ENCODE measurements around the gene ZAP70. TPM values are rescaled to one million over a fixed set of nuclear protein-coding genes. Genes with fewer than 3 reads are reported as not detected.

Gene ZAP70
- total RNA-seq, 1 donor from 2014 or later = 3.7 TPM

- peak; percentile 71 for DNase-seq
These were observed 4.2 kb downstream of the ZAP70 start for GRCh38 chr2:97717613-97717995.

- no peak for DNase-seq
These were observed 4.9 kb downstream of the ZAP70 start for GRCh38 chr2:97718051-97718882.

- no peak for DNase-seq
These were observed 5.6 kb downstream of the ZAP70 start for GRCh38 chr2:97718942-97719341.

GRCh38 chr2:97719362-97720155 is 6.2 kb downstream of the ZAP70 start:
- no peak for DNase-seq

- DNase-seq = no peak
These were observed 7.4 kb downstream of the ZAP70 start for GRCh38 chr2:97720746-97721145.

- DNase-seq = no peak
These were observed 8.9 kb downstream of the ZAP70 start for GRCh38 chr2:97722227-97722626.

GRCh38 chr2:97723156-97724072 is 10.0 kb downstream of the ZAP70 start:
- no peak for DNase-seq

- DNase-seq = no peak
These were observed 10.7 kb downstream of the ZAP70 start for GRCh38 chr2:97724073-97724410.

- no peak for DNase-seq
These were observed 11.1 kb downstream of the ZAP70 start for GRCh38 chr2:97724501-97724900.

- DNase-seq = no peak
These were observed 11.7 kb downstream of the ZAP70 start for GRCh38 chr2:97724946-97725688.

GRCh38 chr2:97726261-97727064 is 13.1 kb downstream of the ZAP70 start:
- peak; percentile 90 for DNase-seq

- no peak for DNase-seq
These were observed 13.9 kb downstream of the ZAP70 start for GRCh38 chr2:97727296-97727695.

- peak; percentile 97 for DNase-seq
These were observed 14.8 kb downstream of the ZAP70 start for GRCh38 chr2:97728091-97728731.

GRCh38 chr2:97730245-97730644 is 16.9 kb downstream of the ZAP70 start:
- DNase-seq = no peak

GRCh38 chr2:97731274-97732020 is 18.1 kb downstream of the ZAP70 start:
- DNase-seq = no peak

GRCh38 chr2:97732436-97733340 is 19.3 kb downstream of the ZAP70 start:
- no peak for DNase-seq

GRCh38 chr2:97733341-97734035 is 20.1 kb downstream of the ZAP70 start:
- DNase-seq = no peak
